Activated CD8-positive, alpha-beta T cell treated with anti-CD3 and anti-CD28 coated beads for 36 hours (primary cell): ENCODE data around the gene GEMIN8. TPM values are rescaled to one million over a fixed set of nuclear protein-coding genes. Genes with fewer than 3 reads are reported as not detected.
A peak's percentile ranks its signal among the peaks of the same experiment; 100 is the strongest.

ENCODE experiments used
- ATAC-seq: fragments of 200-7000 bp; cut with Tn5 transposase; one replicate; pipeline ENCODE4 v1.10.0; 2021; ENCODE audit warnings: mild to moderate bottlenecking, moderate library complexity
- CTCF ChIA-PET: fragments of 350-600 bp; sonication (Branson Sonifier 250); formaldehyde crosslinking; loops from one replicate; lab custom pipeline; 2021; ENCODE audit warnings: antibody characterized with exemption; lab: Charles Lee
- POLR2A ChIA-PET: fragments of 350-600 bp; sonication (Branson Sonifier 250); formaldehyde crosslinking; loops from one replicate; lab custom pipeline; 2021; ENCODE audit warnings: antibody characterized with exemption; lab: Charles Lee
- DNase-seq: peaks from one replicate; pipeline ENCODE4 v3.0.0-alpha.2; 2020
- H3K27ac Mint-ChIP-seq: one replicate; pipeline ENCODE4 v1.8.0; 2021; ENCODE audit warnings: mild to moderate bottlenecking, mixed read lengths
- H3K27me3 Mint-ChIP-seq: one replicate; pipeline ENCODE4 v1.8.0; 2021; ENCODE audit warnings: mixed read lengths
- H3K36me3 Mint-ChIP-seq: one replicate; pipeline ENCODE4 v1.8.0; 2021; ENCODE audit warnings: low read depth, mixed read lengths
- H3K4me1 Mint-ChIP-seq: one replicate; pipeline ENCODE4 v1.8.0; 2021; ENCODE audit warnings: low read depth, mixed read lengths
- H3K4me3 Mint-ChIP-seq: one replicate; pipeline ENCODE4 v1.8.0; 2021; ENCODE audit warnings: mild to moderate bottlenecking, moderate library complexity, mixed read lengths
- H3K9me3 Mint-ChIP-seq: one replicate; pipeline ENCODE4 v1.8.0; 2021; ENCODE audit warnings: mixed read lengths
- intact Hi-C: fragments of 100-400 bp; cut with micrococcal nuclease; formaldehyde crosslinking; loops from one replicate; pipeline ENCODE4 v1.10.0; 2022
- total RNA-seq, 2 experiments: library from RNA; stranded (reverse); gene quantifications; one replicate each; pipeline ENCODE4 v1.2.3, GENCODE V29; 2021
- TF ChIP-seq, protein P1 (sequence below): fragments of 200-600 bp; IDR thresholded peaks from one replicate; pipeline ENCODE4 v1.8.0; 2022; ENCODE audit warnings: antibody characterized with exemption, mild to moderate bottlenecking

The GEMIN8 gene, protein sequence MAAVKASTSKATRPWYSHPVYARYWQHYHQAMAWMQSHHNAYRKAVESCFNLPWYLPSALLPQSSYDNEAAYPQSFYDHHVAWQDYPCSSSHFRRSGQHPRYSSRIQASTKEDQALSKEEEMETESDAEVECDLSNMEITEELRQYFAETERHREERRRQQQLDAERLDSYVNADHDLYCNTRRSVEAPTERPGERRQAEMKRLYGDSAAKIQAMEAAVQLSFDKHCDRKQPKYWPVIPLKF
- total RNA-seq: 10 to 100 TPM; 14.7 to 15.5 TPM

DNA sequence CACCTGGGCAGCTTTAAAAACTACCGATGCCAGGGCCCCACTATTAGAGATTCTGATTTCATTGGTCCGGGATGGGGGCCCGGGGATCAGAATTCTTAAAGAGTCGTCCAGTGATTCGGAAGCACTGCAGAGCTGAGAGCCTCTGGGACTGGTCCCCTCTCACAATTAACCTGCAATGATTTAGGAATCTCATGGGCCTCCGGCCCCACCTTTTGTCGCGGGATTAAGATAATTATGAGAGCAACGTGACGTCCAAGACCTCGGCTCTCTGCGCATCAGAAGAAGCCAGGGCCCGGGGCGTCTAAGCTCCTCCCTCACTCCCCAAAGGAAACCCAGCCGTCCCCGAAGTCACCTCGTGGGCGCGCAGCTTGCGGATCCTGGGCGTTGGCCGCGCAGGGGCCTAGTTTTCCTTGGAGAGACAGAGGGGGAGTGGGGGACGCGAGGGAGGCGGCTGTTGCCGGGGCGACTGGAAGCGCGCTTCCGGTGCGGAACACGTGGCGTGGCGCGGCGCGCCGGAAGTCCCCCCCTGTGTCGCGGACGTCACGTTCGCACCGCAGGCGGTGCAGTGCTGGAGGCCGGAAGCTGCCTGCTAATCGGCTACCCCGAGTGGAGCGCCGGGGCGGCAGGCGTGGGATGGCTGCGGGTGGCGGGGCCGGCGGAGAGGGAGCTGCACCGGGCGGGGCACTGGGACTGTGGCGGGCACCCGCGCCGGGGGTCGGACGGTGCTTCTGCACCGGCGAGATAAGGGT, at the start of gene GEMIN8:
Gene GEMIN8, minus strand, starts transcription at position 468 of the 749 bp plus-strand sequence. CDS start 8,414 bp downstream, outside the sequence.
- peak; percentile 86 for DNase-seq
- Mint-ChIP-seq H3K36me3 (no peaks in the 10 kb centered on the region), H3K4me1 (peaks cover 27% of the 10 kb centered on the region), H3K4me3 (peak within 1 kb of the TSS; percentile 88), H3K9me3 (no peaks in the 10 kb centered on the region), H3K27me3 (peaks cover 1% of the 10 kb centered on the region), H3K27ac (peak within 1 kb of the TSS; percentile 97)
- ChIA-PET CTCF (interaction anchor here (1.2 kb wide), 1 partner anchor 131 kb away, joined by 4 read pairs; no protein-coding TSS in a partner anchor), POLR2A (interaction anchor here (0.6 to 2.0 kb wide), 8 partner anchors 277 to 468 kb away, joined by 3 to 7 read pairs (median 4); partner anchors contain the start of genes OFD1, TCEANC and TRAPPC2)
- peak; percentile 81 for ATAC-seq
- intact Hi-C loops: loop anchor here (5.0 kb wide), 4 partner anchors 132 to 522 kb away; partner anchors contain the start of gene TCEANC
- TF ChIP-seq, protein P1, sequence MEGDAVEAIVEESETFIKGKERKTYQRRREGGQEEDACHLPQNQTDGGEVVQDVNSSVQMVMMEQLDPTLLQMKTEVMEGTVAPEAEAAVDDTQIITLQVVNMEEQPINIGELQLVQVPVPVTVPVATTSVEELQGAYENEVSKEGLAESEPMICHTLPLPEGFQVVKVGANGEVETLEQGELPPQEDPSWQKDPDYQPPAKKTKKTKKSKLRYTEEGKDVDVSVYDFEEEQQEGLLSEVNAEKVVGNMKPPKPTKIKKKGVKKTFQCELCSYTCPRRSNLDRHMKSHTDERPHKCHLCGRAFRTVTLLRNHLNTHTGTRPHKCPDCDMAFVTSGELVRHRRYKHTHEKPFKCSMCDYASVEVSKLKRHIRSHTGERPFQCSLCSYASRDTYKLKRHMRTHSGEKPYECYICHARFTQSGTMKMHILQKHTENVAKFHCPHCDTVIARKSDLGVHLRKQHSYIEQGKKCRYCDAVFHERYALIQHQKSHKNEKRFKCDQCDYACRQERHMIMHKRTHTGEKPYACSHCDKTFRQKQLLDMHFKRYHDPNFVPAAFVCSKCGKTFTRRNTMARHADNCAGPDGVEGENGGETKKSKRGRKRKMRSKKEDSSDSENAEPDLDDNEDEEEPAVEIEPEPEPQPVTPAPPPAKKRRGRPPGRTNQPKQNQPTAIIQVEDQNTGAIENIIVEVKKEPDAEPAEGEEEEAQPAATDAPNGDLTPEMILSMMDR: no peak

DNA sequence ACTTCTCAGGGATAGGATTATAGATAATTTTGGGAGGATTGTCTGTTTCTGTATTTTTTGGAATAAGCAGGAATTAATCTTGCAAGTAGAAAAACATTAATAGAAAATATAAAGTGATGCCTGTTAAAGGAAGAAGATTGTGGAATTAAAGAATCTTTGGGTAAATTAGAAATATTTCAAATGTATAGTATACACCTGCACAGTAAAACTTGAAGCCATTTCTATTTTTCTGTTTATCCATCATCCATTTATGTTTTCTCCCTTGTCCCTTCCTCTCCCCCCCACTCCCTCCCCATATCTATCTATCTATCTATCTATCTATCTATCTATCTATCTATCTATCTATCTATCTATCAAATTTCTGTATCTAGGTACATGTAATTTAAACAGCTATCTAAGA, 46.9 kb upstream of the GEMIN8 start:
- Mint-ChIP-seq H3K36me3 (no peaks in the 10 kb centered on the region), H3K27me3 (no peaks in the 10 kb centered on the region), H3K4me1 (no peaks in the 10 kb centered on the region), H3K9me3 (no peaks in the 10 kb centered on the region), H3K4me3 (no peak overlapping the region), H3K27ac (no peak overlapping the region)
- TF ChIP-seq, protein P1: no peak
- intact Hi-C loops: no loop called here
- no peak for DNase-seq
- no peak for ATAC-seq
- ChIA-PET POLR2A (no interaction called here), CTCF (no interaction called here)

DNA sequence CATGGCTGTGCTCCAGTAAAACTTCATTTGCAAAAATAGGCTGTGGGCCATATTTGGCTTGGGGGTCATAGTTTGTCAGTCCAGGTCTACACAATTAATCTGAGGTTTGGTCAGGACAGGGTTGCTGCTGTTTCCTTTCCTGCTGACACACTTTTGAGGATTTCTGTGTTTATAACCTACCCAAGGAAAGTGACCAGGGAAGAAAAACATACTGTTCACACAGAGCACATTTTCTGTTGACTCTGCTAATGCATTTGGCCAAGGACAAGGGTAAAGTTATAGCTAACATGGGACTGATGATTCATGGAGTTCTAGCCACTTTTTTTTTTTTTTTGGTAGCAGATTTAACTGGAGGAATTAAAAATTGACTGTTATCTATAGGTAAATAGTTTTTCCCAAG, 43.9 kb upstream of the GEMIN8 start:
- ChIA-PET POLR2A (no interaction called here), CTCF (no interaction called here)
- H3K27me3 Mint-ChIP-seq: no peaks in the 10 kb centered on the region
- H3K36me3 Mint-ChIP-seq: no peaks in the 10 kb centered on the region
- TF ChIP-seq, protein P1: no peak
- H3K4me3 Mint-ChIP-seq: no peak overlapping the region
- no peak overlapping the region for H3K27ac Mint-ChIP-seq
- no peaks in the 10 kb centered on the region for H3K4me1 Mint-ChIP-seq
- ATAC-seq (no peak), DNase-seq (no peak)
- no peaks in the 10 kb centered on the region for H3K9me3 Mint-ChIP-seq
- intact Hi-C loops: no loop called here

DNA sequence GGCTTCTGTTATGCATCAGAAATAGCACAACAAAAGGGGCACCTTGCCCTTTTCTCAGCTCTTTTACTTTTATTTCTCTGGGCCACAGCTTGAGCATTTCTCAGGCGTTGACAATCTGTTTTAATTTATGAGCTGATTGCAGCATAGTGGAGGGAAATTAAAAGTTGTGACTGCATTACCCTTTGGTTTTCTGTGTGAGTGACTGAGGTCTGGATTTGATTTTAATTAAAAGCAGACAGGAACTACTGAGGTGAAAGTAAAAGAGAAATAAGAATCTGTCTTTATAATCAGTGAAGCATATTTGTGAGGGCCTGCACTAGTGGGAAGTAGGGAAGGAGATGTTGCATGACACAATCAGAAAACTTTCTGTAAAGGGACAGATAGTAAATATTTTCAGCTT, 43.4 kb upstream of the GEMIN8 start:
- ATAC-seq (no peak), DNase-seq (no peak)
- H3K4me1 Mint-ChIP-seq: no peaks in the 10 kb centered on the region
- TF ChIP-seq, protein P1: no peak
- H3K36me3 Mint-ChIP-seq: no peaks in the 10 kb centered on the region
- ChIA-PET POLR2A (no interaction called here), CTCF (no interaction called here)
- no peak overlapping the region for H3K4me3 Mint-ChIP-seq
- intact Hi-C loops: no loop called here
- H3K27ac Mint-ChIP-seq: no peak overlapping the region
- H3K9me3 Mint-ChIP-seq: no peaks in the 10 kb centered on the region
- no peaks in the 10 kb centered on the region for H3K27me3 Mint-ChIP-seq

DNA sequence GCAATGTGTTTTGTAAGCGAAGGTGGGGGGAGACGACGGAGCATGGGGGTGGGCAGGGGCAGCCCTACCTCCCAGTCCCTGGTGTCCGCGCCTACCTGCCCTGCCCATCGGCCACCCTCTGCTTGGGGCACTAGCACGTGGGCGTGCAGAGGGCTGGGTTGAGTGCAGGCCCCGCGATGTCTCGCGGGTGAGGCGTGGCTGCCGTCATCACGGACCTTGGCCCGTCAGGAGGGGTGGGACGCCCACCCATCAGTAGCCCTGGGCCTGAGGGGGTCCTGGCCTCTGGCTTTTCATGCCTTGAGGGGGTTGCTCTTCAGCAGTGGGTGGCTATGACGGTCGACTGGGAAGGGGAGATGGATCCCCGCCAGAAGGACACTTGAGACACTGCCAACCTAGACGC, 36.1 kb upstream of the GEMIN8 start:
- POLR2A ChIA-PET: no interaction called here
- ATAC-seq: no peak

More for the DNA sequence above, 36.1 kb upstream of the GEMIN8 start:
- no peak for DNase-seq
- TF ChIP-seq, protein P1: no peak
- Mint-ChIP-seq H3K27me3 (peaks cover 3% of the 10 kb centered on the region), H3K36me3 (no peaks in the 10 kb centered on the region), H3K9me3 (no peaks in the 10 kb centered on the region), H3K4me3 (no peak overlapping the region), H3K27ac (no peak overlapping the region), H3K4me1 (no peaks in the 10 kb centered on the region)
- CTCF ChIA-PET: no interaction called here
- intact Hi-C loops: no loop called here
